Measurements from ENCODE around the gene MEX3C.

The MEX3C gene

DNA sequence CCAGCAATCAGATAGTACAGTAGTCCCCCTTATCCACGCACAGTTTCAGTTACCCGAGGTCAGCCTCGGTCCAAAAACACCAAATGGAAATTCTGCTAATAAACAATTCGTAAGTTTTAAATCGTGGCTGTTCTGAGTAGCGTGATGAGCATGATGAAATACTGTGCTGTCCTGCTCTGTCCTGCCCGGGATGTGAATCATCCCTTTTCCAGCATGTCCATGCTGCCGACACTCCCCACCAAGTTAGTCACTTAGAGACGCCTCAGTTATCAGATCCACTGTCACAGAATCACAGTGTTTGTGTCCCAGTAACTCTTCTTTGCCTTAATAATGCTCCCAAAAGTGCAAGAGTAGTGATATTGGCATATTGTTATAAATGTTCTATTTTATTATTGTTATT is 62.1 kb downstream of the MEX3C start:
- Histone ChIP-seq H3K9me3 (ENCODE audit: severe bottlenecking) (no peaks in the 10 kb centered on the region), H3K36me3 (ENCODE audit: low read depth) (no peaks in the 10 kb centered on the region), H3K27ac (ENCODE audit: poor library complexity, severe bottlenecking) (peak overlapping the region; percentile 85), H3K27me3 (ENCODE audit: insufficient read depth, poor library complexity, severe bottlenecking) (no peaks in the 10 kb centered on the region), H3K4me1 (ENCODE audit: insufficient read depth, poor library complexity, severe bottlenecking) (peaks cover 26% of the 10 kb centered on the region), H3K4me3 (ENCODE audit: severe bottlenecking) (peak overlapping the region; percentile 18)
- DNase-seq (ENCODE audit: low spot score) = no peak
- TF ChIP-seq, protein P1, sequence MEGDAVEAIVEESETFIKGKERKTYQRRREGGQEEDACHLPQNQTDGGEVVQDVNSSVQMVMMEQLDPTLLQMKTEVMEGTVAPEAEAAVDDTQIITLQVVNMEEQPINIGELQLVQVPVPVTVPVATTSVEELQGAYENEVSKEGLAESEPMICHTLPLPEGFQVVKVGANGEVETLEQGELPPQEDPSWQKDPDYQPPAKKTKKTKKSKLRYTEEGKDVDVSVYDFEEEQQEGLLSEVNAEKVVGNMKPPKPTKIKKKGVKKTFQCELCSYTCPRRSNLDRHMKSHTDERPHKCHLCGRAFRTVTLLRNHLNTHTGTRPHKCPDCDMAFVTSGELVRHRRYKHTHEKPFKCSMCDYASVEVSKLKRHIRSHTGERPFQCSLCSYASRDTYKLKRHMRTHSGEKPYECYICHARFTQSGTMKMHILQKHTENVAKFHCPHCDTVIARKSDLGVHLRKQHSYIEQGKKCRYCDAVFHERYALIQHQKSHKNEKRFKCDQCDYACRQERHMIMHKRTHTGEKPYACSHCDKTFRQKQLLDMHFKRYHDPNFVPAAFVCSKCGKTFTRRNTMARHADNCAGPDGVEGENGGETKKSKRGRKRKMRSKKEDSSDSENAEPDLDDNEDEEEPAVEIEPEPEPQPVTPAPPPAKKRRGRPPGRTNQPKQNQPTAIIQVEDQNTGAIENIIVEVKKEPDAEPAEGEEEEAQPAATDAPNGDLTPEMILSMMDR (IDR thresholded peaks at IDR 0.05; ENCODE audit: poor library complexity, severe bottlenecking) = no peak
- ATAC-seq (ENCODE audit: low read depth) = peak; percentile 93

DNA sequence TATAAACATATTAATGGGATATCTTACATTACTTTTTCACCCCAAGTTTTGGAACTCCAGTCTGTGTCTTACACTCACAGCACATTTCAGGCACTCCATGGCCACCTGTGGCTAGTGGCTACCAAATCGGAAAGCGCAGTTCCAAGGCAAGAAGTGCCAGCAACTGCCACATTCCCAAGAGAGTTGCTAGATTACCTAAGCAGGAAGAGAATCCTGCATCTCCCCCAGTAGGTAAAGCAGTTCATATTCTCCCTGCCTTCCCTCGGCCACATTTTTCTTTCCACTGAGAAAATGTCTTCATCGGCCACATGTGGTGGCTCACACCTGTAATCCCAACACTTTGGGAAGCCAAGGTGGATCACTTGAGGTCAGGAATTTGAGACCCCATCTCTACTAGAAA is 62.8 kb downstream of the MEX3C start:
- peaks cover 26% of the 10 kb centered on the region for H3K4me1 ChIP-seq (ENCODE audit: insufficient read depth, poor library complexity, severe bottlenecking)
- H3K9me3 ChIP-seq (ENCODE audit: severe bottlenecking) = no peaks in the 10 kb centered on the region
- H3K27me3 ChIP-seq (ENCODE audit: insufficient read depth, poor library complexity, severe bottlenecking) = no peaks in the 10 kb centered on the region
- H3K36me3 ChIP-seq (ENCODE audit: low read depth) = no peaks in the 10 kb centered on the region
- ATAC-seq (ENCODE audit: low read depth) (no peak), DNase-seq (ENCODE audit: low spot score) (no peak)
- H3K27ac ChIP-seq (ENCODE audit: poor library complexity, severe bottlenecking) = peak overlapping the region; percentile 85
- TF ChIP-seq, protein P1 (IDR thresholded peaks at IDR 0.05; ENCODE audit: poor library complexity, severe bottlenecking) = no peak
- peak overlapping the region; percentile 18 for H3K4me3 ChIP-seq (ENCODE audit: severe bottlenecking)

DNA sequence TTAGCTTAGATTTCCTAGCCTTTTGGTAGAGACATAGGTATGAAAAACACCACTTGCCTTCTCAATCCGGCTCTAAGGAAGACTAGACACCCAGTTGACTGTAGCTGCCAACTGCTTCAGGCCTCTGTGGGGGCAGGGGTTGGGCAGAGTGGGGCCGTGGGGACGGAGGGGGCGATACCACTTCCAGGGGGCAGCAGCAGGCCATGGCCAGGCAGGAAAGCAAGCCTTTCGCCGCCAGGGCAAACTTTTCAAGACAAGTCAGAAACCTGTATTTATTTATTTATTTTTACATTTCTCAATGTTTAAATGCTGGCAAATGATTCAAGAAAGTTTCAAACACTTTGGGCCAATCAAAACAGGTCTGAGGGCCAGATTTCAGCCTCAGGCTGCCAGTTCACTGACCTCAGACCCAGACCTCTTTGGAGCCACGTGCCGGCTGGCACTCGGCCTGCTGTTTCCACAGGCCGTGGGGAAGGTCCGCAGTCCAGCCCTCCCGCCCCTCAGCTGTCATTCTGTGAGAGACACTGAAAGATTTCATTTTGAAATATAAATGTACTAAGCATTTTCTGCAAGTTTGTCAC is 63.8 kb downstream of the MEX3C start:
- peak overlapping the region; percentile 85 for H3K27ac ChIP-seq (ENCODE audit: poor library complexity, severe bottlenecking)

DNA sequence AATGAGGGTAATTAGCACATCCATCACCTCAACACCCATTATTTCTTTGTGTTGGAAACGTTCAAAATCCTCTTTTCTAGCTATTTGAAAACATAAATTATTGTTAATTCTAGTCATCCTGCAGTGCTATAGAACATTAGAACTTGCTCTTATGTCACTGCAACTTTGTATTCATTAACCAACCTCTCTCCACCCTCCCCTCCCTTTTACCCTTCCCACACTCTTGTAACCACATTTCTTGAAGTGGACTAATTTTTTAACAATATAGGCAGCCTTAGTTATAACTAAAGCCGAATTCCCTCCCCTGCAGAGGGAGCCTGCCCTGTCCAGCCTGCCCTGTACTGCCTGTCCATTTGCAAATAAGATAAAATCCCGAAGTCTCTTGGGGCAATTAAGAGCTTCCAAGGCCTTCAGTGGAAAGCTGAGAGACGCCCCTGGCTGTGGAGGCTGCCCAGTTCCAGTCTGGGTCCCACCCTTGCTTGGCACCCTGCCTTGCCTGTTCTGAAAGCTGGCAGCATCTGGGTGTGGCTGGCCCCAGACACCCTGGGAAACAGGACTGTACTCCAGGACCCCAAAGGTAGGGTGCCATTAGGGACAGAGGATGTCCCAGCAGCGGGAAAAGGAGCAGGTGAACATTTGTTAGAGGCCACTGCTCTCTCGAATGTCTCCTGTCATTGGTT is 65.1 kb downstream of the MEX3C start:
- Histone ChIP-seq H3K9me3 (ENCODE audit: severe bottlenecking) (no peaks in the 10 kb centered on the region), H3K27ac (ENCODE audit: poor library complexity, severe bottlenecking) (no peak overlapping the region), H3K36me3 (ENCODE audit: low read depth) (no peaks in the 10 kb centered on the region), H3K27me3 (ENCODE audit: insufficient read depth, poor library complexity, severe bottlenecking) (no peaks in the 10 kb centered on the region), H3K4me1 (ENCODE audit: insufficient read depth, poor library complexity, severe bottlenecking) (peaks cover 26% of the 10 kb centered on the region), H3K4me3 (ENCODE audit: severe bottlenecking) (no peak overlapping the region)
- ATAC-seq (ENCODE audit: low read depth) (no peak), DNase-seq (ENCODE audit: low spot score) (no peak)
- TF ChIP-seq, protein P1 (IDR thresholded peaks at IDR 0.05; ENCODE audit: poor library complexity, severe bottlenecking) = no peak

More for the DNA sequence above, 63.8 kb downstream of the MEX3C start:
- H3K4me3 ChIP-seq (ENCODE audit: severe bottlenecking) = no peak overlapping the region
- no peaks in the 10 kb centered on the region for H3K36me3 ChIP-seq (ENCODE audit: low read depth)
- ATAC-seq (ENCODE audit: low read depth) = no peak
- peaks cover 26% of the 10 kb centered on the region for H3K4me1 ChIP-seq (ENCODE audit: insufficient read depth, poor library complexity, severe bottlenecking)
- TF ChIP-seq, protein P1 (IDR thresholded peaks at IDR 0.05; ENCODE audit: poor library complexity, severe bottlenecking) = no peak
- H3K9me3 ChIP-seq (ENCODE audit: severe bottlenecking) = no peaks in the 10 kb centered on the region
- H3K27me3 ChIP-seq (ENCODE audit: insufficient read depth, poor library complexity, severe bottlenecking) = no peaks in the 10 kb centered on the region
- DNase-seq (ENCODE audit: low spot score) = no peak

DNA sequence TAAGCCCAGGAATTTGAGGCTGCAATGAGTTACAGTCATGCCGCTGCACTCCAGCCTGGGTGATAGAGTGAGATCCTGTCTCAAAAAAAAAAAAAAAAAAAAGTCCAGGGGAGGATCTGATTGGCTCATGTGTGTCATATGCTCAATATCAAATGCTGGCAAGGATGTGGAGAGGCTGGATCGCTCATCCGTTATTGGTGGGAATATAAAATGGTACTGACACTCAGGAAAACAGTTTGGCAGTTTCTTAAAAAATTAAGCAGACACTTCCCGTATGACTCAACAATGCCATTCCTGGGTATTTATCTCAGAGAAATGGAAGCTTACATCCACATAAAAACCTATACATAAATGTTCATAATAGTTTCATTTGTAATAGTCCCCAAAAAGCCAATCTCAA is 68.9 kb downstream of the MEX3C start:
- H3K9me3 ChIP-seq (ENCODE audit: severe bottlenecking) = no peaks in the 10 kb centered on the region
- TF ChIP-seq, protein P1 (IDR thresholded peaks at IDR 0.05; ENCODE audit: poor library complexity, severe bottlenecking) = no peak
- H3K27ac ChIP-seq (ENCODE audit: poor library complexity, severe bottlenecking) = no peak overlapping the region
- ATAC-seq (ENCODE audit: low read depth) (no peak), DNase-seq (ENCODE audit: low spot score) (no peak)
- H3K36me3 ChIP-seq (ENCODE audit: low read depth) = no peaks in the 10 kb centered on the region
- peaks cover under 1% of the 10 kb centered on the region for H3K4me1 ChIP-seq (ENCODE audit: insufficient read depth, poor library complexity, severe bottlenecking)
- no peaks in the 10 kb centered on the region for H3K27me3 ChIP-seq (ENCODE audit: insufficient read depth, poor library complexity, severe bottlenecking)
- no peak overlapping the region for H3K4me3 ChIP-seq (ENCODE audit: severe bottlenecking)
